B cell (primary cell): Measurements from ENCODE around the gene TSC22D1.

ENCODE experiments used
- EZH2 ChIP-seq: IDR thresholded peaks from 2 replicates; pipeline ENCODE4 v1.6.1; 2012; ENCODE audit warnings: borderline replicate concordance, low read depth, mild to moderate bottlenecking, moderate library complexity, low read length; ENCODE audit not compliant: insufficient read depth, poor library complexity, severe bottlenecking
- TF ChIP-seq, protein P1 (sequence below): fragments of 200-600 bp; IDR thresholded peaks from one replicate; pipeline ENCODE4 v1.8.0; 2022; ENCODE audit warnings: antibody characterized with exemption, mild to moderate bottlenecking

- TF ChIP-seq, protein P1, sequence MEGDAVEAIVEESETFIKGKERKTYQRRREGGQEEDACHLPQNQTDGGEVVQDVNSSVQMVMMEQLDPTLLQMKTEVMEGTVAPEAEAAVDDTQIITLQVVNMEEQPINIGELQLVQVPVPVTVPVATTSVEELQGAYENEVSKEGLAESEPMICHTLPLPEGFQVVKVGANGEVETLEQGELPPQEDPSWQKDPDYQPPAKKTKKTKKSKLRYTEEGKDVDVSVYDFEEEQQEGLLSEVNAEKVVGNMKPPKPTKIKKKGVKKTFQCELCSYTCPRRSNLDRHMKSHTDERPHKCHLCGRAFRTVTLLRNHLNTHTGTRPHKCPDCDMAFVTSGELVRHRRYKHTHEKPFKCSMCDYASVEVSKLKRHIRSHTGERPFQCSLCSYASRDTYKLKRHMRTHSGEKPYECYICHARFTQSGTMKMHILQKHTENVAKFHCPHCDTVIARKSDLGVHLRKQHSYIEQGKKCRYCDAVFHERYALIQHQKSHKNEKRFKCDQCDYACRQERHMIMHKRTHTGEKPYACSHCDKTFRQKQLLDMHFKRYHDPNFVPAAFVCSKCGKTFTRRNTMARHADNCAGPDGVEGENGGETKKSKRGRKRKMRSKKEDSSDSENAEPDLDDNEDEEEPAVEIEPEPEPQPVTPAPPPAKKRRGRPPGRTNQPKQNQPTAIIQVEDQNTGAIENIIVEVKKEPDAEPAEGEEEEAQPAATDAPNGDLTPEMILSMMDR: no peak
- TF ChIP-seq EZH2: no peak
Observed at GRCh38 chr13:44576351-44577235, 463 bp upstream of the TSC22D1 start.
